NCI-H2196 (cell line): Measurements from ENCODE around the gene MDFI.

Source experiments
- DNase-seq: peaks from one replicate; lab custom pipeline; 2025; ENCODE audit not compliant: unreplicated experiment; lab: John Stamatoyannopoulos, UW

The MDFI gene

DNA sequence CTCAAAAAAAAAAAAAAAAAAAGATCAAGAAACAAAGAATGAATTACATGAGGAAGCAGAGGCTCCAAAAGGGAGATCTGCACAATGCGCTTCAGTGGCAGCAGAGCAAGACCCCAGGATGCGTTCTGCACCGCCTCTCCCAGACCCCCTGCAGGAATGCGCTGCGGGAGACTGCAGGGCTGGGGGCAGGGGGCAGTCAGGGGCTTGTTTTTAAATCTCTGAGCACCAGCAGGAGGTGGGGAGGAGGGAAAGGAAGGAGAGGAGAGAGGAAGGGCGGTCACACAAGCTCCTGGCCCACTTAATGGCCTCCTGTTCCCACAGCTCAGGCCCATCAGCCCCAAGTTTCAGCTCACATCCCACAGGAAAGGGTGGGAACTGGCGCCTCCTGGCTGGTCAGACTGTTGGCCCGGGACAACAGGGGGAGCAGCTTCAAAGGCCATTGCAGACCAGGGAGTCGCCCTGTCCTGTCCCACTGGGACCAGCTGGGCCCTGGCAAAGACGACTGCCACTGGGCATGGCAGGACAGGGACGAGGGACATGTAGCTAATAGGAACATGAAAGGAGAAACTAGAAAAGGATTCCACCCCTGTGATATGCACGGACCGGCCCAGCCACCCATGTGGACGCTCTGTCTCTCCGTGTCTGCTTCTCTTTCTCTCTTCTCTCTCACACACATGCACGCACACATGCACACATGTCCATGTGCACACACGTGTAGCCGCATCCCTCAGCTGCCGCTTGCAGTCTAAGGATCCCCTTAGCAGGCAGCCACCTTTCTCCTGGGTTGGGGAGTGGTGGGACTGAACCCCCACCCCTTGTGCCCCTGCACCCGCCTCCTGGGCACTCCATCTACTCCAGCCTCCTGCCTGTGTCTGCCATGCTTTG is 62.4 kb downstream of the MDFI start:
- DNase-seq = no peak

DNA sequence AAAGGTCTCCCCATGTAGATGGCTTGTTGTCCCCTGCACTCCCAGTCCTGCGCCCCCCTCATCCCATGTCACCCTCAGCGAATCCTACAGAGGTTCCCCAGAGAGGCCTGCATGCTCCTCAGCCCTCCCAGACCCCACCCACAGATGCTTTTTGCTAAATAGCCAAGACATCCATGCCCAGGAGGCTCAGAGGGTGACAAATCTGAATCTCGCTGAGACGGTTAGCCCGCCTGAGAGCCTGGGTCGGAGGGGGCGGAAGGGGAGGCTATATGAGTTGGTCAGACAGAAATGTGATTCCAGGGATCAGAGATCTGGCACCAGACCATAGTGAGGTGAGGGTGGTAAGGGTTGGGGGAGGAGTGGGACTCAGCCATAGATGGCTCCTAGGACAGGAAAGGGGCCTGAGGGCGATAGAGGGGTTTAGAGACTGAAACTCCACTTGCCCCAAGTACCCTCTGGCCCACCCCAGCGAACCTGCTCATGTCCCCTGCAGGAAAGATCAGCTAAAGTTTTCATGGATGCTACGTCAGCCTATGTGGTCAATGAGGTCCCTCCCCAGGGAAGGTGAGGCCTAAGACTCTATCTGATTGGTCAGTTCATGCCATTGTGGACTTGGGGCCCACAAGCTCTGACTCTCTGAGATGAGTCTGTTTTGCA is 63.9 kb downstream of the MDFI start:
- no peak for DNase-seq

DNA sequence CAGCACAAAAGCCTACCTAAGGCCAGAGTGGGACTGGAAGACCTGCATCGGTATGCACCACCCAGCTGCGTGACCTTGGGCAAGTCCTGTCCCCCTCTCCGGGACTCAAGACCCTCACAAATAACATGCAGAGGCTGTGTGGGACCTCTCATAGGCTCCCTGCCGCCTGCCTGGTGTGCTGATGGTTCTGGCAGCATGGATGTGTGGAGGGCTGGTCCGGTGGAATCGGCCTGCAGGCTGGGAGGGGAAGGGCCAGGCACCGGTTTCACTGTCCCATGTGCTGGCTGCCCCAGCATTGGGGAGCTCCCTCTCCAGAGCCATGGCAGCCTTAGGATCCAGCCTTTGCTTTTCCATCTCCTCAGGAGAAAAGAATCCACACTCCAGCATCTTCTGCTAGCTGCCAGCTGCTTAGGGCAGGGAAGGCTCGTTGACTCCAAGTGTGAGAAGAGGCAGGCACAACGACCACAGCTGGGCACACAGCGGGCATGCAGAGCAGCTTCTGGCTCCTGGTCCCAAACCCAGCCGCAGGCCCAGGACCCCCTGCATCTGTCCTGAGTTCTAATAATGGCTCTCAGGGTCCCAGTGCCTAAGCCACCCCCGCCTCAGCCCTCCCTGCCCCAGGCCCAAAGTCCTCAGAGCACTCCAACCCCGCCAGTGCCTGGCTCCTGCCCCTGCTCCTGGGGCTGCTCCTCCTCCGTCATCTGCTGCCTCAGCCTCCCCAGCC is 64.7 kb downstream of the MDFI start:
- no peak for DNase-seq
